HG02588 (cell line): Measurements from ENCODE around the gene FGFRL1.

Experiments
- ATAC-seq: cut with Tn5 transposase; IDR thresholded peaks from one replicate; pipeline ENCODE4 v1.9.1; 2021; ENCODE audit warnings: mild to moderate bottlenecking, moderate library complexity; ENCODE audit not compliant: unreplicated experiment

The FGFRL1 gene

DNA sequence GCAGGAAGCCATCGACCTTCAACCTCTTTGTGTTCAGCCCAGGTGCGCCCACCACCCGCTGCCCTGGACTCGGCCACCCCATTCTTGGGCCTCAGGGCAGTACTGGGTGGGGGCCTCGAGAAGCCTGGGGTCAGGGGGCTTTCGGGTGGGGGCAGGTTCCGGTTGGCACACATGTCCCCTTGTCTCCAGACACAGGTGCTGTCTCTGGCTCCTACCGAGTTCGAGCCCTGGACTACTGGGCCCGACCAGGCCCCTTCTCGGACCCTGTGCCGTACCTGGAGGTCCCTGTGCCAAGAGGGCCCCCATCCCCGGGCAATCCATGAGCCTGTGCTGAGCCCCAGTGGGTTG is 7.4 kb upstream of the FGFRL1 start:
- no peak for ATAC-seq

DNA sequence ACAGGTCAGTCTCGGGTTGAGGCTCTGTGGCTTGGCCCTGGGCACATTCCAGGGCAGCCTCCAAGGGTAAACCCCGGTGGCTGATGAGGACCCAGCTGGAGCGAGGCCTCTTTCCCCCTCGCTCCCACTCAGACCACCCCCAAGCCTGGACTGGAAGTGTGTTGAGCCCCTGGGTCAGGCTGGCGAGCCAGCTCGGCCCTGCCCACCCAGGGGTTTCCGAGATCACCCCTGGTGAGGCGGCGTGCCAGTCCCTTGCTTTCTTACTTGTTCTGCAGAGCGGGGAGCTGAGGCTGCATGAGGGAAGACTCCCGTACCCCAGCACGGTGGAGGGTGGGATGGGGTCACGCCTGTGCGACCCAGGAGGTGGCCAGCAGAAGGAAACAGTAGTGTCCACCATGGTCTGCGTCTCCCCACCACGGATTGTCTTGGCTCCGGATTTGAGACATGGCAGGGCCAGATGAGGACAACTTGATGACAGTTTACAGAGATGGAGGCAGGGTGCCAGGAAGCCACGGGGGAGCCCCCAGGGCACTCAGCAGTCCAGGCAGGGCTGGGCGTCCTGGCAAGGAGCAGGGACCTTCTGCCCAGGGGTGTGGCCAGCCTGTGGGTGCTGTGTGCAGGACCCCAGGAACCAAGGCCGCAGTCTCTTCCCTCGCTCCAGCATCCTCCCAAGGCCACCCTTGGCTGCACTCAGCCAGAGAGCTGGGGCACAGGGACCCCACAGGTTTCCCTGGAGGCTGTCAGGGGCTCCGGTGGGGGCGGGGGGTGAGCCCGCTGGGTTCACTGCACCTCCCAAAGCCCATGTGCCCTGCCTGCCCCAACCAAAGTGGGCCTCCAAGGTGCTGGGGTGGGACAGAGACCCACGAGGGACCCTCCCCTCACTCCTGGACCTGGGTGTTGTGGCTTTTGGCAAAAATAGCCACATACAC is 6.6 kb upstream of the FGFRL1 start:
- ATAC-seq: no peak

DNA sequence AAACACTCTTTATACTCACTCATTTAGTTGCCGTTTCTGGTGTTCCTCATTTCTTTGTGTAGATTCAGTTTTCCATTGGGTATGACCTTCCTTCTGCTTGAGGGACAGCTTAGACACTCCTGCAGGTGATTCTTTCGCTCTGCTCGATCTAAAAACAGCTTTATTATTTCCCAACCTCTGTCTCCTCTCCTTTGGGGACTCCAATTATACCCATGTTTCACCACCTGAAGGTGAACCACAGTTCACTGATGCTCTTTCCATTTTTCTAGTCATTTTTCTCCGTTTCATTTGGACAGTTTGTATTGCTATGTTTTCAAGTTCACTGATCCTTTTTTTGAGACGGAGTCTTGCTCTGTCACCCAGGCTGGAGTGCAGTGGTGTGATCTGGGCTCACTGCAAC is 4.6 kb upstream of the FGFRL1 start:
- no peak for ATAC-seq

DNA sequence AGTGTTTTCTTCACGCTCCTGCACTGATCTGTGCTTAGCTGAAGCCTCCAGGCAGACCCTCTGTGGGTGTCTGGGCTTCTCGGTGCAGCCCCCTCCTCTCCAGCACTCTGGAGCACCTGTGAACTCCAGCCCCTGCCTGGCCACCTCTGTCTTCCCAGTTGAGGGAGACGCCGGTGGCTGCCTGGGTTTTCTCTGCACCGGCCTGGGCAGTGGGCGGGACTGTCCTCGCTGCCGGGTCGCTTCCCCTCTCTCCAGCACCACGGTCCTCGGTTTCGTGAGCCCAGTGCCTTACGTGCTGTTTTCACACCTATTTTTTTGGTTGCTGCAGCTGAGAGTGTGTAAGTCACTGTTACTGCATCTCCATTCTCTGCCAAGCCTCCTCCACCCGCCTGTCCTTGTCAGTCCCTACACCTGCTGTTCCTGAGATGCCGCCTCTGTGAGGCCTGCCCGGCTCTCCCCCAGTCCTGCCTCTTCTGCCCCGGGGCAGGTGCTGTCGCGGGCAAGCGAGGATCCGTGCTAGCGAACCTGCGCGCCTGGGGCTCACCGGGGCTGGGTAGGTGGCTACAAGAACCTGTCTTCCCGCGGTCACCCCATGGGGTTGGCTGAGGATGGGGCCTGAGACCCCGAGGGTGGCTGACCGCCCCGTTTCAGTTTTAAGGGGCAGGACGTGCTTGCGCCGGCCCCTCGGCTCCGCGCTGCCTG is 2.4 kb upstream of the FGFRL1 start:
- ATAC-seq: peak; percentile 6

GRCh38 chr4:1009542-1010394 is 1.7 kb upstream of the FGFRL1 start:
- ATAC-seq: peak; percentile 39

DNA sequence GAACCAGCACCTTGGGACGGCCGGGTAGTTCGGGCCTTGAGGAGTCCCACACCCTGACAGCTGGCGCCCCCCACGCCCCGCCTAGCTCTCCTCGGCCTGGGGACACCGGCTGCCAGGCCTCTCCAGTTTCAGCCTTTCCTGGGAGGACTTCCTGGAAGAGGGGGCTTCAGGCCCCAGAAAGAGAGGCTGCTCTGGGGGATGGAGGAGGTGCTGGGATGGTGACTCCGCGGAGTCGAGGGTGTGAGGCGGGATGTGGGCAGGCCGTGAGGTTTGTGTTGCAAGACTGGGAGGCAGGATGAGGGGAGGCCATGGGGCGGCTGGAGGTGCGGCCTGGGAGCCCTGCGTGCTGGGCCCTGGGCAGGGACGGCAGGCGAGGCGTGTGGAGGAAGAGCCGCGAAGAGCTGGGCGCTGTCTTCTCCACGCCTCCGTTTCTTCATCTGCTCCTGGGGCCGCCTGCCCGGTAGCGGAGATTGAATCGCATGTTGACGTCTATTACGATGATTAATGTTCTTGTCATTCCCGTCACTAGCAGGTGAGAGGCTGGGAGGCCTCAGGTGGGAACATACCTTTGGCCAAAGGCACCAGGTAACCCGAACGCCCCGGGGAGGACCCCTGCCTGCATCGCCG is 918 bp upstream of the FGFRL1 start:
- ATAC-seq: no peak

DNA sequence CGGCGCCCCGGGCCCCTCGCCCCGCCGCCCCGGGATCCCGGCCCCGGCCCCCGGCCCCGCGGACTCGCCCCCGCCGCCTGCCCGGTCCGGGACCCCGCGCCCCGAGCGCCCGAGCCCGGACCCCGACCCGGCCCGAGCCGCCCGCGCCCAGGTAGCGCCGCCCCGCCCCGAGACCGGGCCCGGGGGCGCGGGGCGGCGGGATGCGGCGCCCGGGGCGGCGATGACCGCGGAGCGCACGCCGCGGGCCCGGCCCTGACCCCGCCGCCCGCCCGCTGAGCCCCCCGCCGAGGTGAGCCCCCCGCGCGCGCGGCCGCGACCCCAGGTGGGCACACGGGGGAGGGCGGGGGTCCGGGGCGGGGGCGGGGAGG is 224 bp downstream of the FGFRL1 start:
- ATAC-seq: peak; percentile 10

DNA sequence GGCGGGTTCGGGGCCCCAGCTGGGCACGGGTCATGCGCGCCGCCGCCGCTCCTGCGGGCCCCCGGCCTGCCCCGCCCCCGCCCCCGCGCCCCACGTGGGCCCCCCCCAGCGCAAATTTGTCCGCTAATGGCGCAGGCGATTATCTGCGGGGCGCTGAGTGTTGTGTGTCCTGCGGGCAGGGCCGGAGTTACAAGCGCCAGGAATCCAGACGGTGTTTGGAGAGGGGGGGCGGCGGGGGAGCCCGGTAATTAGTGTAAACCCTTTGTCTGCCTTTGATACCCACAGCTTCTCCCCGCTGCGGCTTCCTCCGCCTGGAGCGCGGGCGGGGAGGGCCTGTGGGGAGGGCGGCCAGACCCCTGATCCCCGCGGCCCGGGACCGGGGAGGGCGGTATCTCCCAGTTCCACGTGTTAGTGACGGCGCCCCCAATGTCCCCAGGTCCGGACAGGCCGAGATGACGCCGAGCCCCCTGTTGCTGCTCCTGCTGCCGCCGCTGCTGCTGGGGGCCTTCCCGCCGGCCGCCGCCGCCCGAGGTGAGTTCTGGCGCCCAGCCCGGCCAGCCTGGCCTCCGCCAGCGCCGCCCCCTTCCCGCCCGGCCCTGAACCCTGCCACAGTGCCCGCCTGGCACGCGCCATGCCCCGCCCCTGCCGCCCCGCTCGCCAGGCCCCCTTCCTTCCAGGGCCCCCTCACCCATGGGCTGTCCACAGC is 761 bp downstream of the FGFRL1 start:
- no peak for ATAC-seq

GRCh38 chr4:1013225-1014073 is 2.0 kb downstream of the FGFRL1 start:
- no peak for ATAC-seq

- ATAC-seq: no peak
Measured at GRCh38 chr4:1014291-1015167, 3.1 kb downstream of the FGFRL1 start.

DNA sequence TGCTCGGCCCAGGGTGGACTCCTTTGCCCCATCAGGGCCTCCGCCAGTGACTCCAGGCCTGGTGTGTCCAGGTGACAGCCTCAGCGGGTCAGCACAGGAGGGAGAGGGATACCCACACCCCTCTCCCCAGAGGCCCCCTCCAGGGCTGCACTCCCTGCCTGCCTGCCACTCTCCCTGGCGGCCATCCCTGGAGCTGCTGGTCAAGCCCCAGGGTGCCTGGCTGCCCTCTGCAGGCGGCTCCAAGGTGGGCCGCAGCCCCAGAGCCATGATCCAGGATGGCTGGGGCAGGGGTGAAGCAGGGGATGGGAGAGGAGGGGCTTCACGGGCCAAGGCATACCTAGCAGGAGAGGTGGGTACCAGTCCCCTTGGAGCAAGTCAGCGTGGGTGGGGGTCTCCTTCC is 3.8 kb downstream of the FGFRL1 start:
- no peak for ATAC-seq

- no peak for ATAC-seq
Measured at GRCh38 chr4:1015746-1016145, 4.3 kb downstream of the FGFRL1 start.

DNA sequence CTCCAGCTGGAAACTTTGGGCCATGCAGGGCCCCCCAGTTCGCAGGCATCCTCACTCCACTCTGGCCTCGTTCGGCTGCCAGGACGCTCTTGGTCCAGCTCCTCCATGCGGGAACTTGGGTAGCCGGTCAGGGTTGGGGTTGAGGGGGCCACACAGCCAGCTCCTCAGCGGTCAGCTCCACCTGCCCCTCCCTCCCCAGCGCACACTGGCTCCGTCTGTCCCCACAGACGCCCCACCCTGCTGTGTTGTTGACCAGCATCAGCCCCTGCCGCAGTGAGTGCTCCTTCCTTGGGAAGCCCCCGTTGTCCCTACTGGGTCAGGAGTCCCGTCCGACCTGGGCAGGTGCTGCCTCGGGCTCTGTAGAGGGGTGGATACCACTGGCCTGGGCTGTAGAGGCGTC is 5.8 kb downstream of the FGFRL1 start:
- ATAC-seq: no peak

GRCh38 chr4:1017706-1018105 is 6.3 kb downstream of the FGFRL1 start:
- no peak for ATAC-seq

DNA sequence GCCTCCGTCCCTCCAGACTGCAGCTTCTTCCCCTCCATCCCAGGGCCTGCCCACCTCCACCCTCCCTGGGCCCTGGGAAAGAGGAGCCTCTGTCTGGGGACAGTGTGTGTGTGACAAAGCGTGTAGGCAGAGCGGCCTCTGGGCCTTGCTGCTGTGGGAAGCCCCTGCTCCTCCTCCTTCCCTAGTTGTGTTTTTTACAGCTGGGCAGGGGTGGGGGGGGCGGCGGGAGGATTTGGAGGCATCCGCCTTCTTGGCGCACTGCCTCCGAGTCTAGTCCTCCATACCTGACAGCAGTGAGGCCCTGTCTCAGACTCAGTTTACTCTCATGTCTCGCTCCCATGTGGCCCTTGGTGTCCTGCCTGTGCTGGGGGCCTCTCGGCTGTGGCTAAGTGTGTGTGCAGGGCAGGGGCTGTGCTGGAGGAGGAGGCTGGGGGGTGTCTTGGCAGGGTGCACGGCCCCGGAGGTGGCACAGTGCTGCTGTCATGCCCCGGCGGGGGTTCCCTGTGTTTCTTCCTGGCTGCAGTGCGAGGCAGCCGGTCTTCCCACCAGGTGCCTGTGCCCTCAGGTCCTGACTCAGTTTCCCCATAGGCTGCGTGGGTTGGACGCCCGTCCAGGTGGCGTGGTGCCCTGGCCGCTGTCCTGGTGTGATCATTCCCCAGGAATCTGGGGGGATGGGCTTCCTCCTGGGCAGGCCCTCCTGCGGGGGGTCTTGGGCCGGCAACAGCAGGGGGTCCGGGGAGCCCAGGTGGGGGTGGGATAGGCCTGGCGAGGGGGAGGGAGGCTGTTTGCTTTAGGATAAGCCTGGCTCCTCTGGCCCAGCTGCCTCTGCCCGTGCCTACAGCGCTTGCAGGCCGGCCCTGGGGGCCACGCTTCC is 7.0 kb downstream of the FGFRL1 start:
- ATAC-seq: no peak

GRCh38 chr4:1019320-1019719 is 7.9 kb downstream of the FGFRL1 start:
- ATAC-seq: no peak

GRCh38 chr4:1019729-1020470 is 8.5 kb downstream of the FGFRL1 start:
- ATAC-seq: no peak
